H9 (cell line): ENCODE results near the gene BICD1. TPM values are rescaled to one million over a fixed set of nuclear protein-coding genes. Genes with fewer than 3 reads are reported as not detected.

Source experiments
- DNase-seq: peaks from one replicate; pipeline ENCODE4 v3.0.0-alpha.2; 2017
- H2AFZ ChIP-seq: one replicate; pipeline ENCODE4 v1.6.1; 2013; ENCODE audit warnings: mild to moderate bottlenecking, low read length, control low read depth, moderate library complexity
- H2AK5ac ChIP-seq: 2 replicates; pipeline ENCODE4 v1.6.1; 2013; ENCODE audit warnings: low read length, control low read depth, mixed read lengths; ENCODE audit not compliant: insufficient read length
- H2BK120ac ChIP-seq: one replicate; pipeline ENCODE4 v1.6.1; 2013; ENCODE audit warnings: low read depth, mild to moderate bottlenecking, low read length, control low read depth, inconsistent platforms; ENCODE audit not compliant: poor library complexity, severe bottlenecking
- H2BK12ac ChIP-seq: 2 replicates; pipeline ENCODE4 v1.6.1; 2013; ENCODE audit warnings: low read length, control low read depth, mixed read lengths, low read depth; ENCODE audit not compliant: insufficient read length
- H2BK15ac ChIP-seq: 2 replicates; pipeline ENCODE4 v1.6.1; 2013; ENCODE audit warnings: low read depth, low read length, control low read depth
- H2BK20ac ChIP-seq: one replicate; pipeline ENCODE4 v1.6.1; 2013; ENCODE audit warnings: low read depth, mild to moderate bottlenecking, low read length, control low read depth, inconsistent platforms; ENCODE audit not compliant: poor library complexity, severe bottlenecking
- H2BK5ac ChIP-seq: 2 replicates; pipeline ENCODE4 v1.6.1; 2013; ENCODE audit warnings: low read length, control low read depth, mixed read lengths; ENCODE audit not compliant: insufficient read length
- H3K14ac ChIP-seq: 2 replicates; pipeline ENCODE4 v1.6.1; 2013; ENCODE audit warnings: low read length, control low read depth; ENCODE audit not compliant: insufficient read depth
- H3K18ac ChIP-seq: 2 replicates; pipeline ENCODE4 v1.6.1; 2013; ENCODE audit warnings: low read depth, mild to moderate bottlenecking, mixed read lengths, low read length, control low read depth; ENCODE audit not compliant: insufficient read length
- H3K23ac ChIP-seq: 2 replicates; pipeline ENCODE4 v1.6.1; 2013; ENCODE audit warnings: low read length, control low read depth, mixed read lengths, low read depth; ENCODE audit not compliant: insufficient read length
- H3K23me2 ChIP-seq: 2 replicates; pipeline ENCODE4 v1.6.1; 2013; ENCODE audit warnings: low read depth, mild to moderate bottlenecking, mixed read lengths, low read length, control low read depth; ENCODE audit not compliant: insufficient read length, poor library complexity, severe bottlenecking
- H3K27ac ChIP-seq: 2 replicates; pipeline ENCODE4 v1.5.1; 2013; ENCODE audit warnings: low read length, control low read depth, mixed read lengths, low read depth; ENCODE audit not compliant: insufficient read length
- H3K27me3 ChIP-seq: 2 replicates; pipeline ENCODE4 v1.6.1; 2013; ENCODE audit warnings: low read length, control low read depth, inconsistent platforms; ENCODE audit not compliant: insufficient read depth
- H3K4ac ChIP-seq: 2 replicates; pipeline ENCODE4 v1.6.1; 2013; ENCODE audit warnings: low read depth, mild to moderate bottlenecking, control low read depth, inconsistent platforms, low read length, moderate library complexity
- H3K4me1 ChIP-seq: 2 replicates; pipeline ENCODE4 v1.6.1; 2013; ENCODE audit warnings: low read length, control low read depth, inconsistent platforms; ENCODE audit not compliant: insufficient read depth
- H3K4me2 ChIP-seq: 2 replicates; pipeline ENCODE4 v1.6.1; 2013; ENCODE audit warnings: low read length, control low read depth, mixed read lengths; ENCODE audit not compliant: insufficient read length, insufficient read depth
- H3K56ac ChIP-seq: 2 replicates; pipeline ENCODE4 v1.6.1; 2013; ENCODE audit warnings: low read depth, mild to moderate bottlenecking, mixed read lengths, low read length, control low read depth; ENCODE audit not compliant: insufficient read length
- H3K79me1 ChIP-seq: 2 replicates; pipeline ENCODE4 v1.6.1; 2013; ENCODE audit warnings: low read depth, mild to moderate bottlenecking, moderate library complexity, low read length, control low read depth, inconsistent platforms; ENCODE audit not compliant: insufficient read depth, poor library complexity, severe bottlenecking
- H3K79me2 ChIP-seq: 2 replicates; pipeline ENCODE4 v1.6.1; 2013; ENCODE audit warnings: low read length, control low read depth, inconsistent platforms; ENCODE audit not compliant: insufficient read depth
- H3K9ac ChIP-seq: 2 replicates; pipeline ENCODE4 v1.6.1; 2013; ENCODE audit warnings: low read length, control low read depth, mixed read lengths; ENCODE audit not compliant: insufficient read length; ENCODE audit errors: extremely low read depth
- H3K9me3 ChIP-seq: one replicate; pipeline ENCODE4 v1.6.1; 2013; ENCODE audit warnings: low read depth, low read length, inconsistent platforms; ENCODE audit not compliant: control insufficient read depth
- H3T11ph ChIP-seq: one replicate; pipeline ENCODE4 v1.6.1; 2013; ENCODE audit warnings: mild to moderate bottlenecking, low read length, control low read depth, inconsistent platforms
- H4K20me1 ChIP-seq: one replicate; pipeline ENCODE4 v1.6.1; 2013; ENCODE audit not compliant: control insufficient read depth, insufficient read length, insufficient read depth
- H4K5ac ChIP-seq: 2 replicates; pipeline ENCODE4 v1.6.1; 2013; ENCODE audit warnings: low read depth, mild to moderate bottlenecking, mixed read lengths, low read length, control low read depth; ENCODE audit not compliant: insufficient read length
- H4K8ac ChIP-seq: replicated peaks from 2 replicates; pipeline ENCODE4 v1.6.1; 2013; ENCODE audit warnings: low read length, control low read depth, mixed read lengths, low read depth; ENCODE audit not compliant: insufficient read length
- H4K91ac ChIP-seq: 2 replicates; pipeline ENCODE4 v1.6.1; 2013; ENCODE audit warnings: low read depth, mild to moderate bottlenecking, moderate library complexity, mixed read lengths, low read length, control low read depth; ENCODE audit not compliant: insufficient read length
- H3K27ac Mint-ChIP-seq, 3 experiments: 2 replicates in 2 of 3; 3 replicates in 1 of 3; pipeline ENCODE4 v1.8.0; 2020 to 2021; ENCODE audit warnings: mixed read lengths in 3 of 3, mild to moderate bottlenecking in 1 of 3, moderate library complexity in 1 of 3
- H3K27me3 Mint-ChIP-seq: 2 replicates; pipeline ENCODE4 v1.8.0; 2021; ENCODE audit warnings: low read depth, mild to moderate bottlenecking, moderate library complexity, mixed read lengths
- H3K36me3 Mint-ChIP-seq, 3 experiments: 2 replicates in 2 of 3; 3 replicates in 1 of 3; pipeline ENCODE4 v1.8.0; 2020 to 2021; ENCODE audit warnings: low read depth in 3 of 3, mixed read lengths in 3 of 3; ENCODE audit not compliant: insufficient read depth in 1 of 3
- H3K4me1 Mint-ChIP-seq, 2 experiments: 2 replicates each; pipeline ENCODE4 v1.8.0; 2020; ENCODE audit warnings: mixed read lengths in 2 of 2
- H3K4me3 Mint-ChIP-seq, 2 experiments: 2 replicates in 1 of 2; 3 replicates in 1 of 2; pipeline ENCODE4 v1.8.0; 2020 to 2021; ENCODE audit warnings: mild to moderate bottlenecking in 2 of 2, mixed read lengths in 2 of 2, moderate library complexity in 1 of 2
- H3K9me3 Mint-ChIP-seq, 2 experiments: 2 replicates in 1 of 2; 3 replicates in 1 of 2; pipeline ENCODE4 v1.8.0; 2020; ENCODE audit warnings: mild to moderate bottlenecking in 2 of 2, mixed read lengths in 2 of 2, moderate library complexity in 1 of 2
- CTCF ChIP-seq: fragments of 200-600 bp; sonication (generic); conservative IDR thresholded peaks from 3 replicates; pipeline ENCODE4 v1.8.0; 2021; ENCODE audit warnings: antibody characterized with exemption, mild to moderate bottlenecking
- total RNA-seq: library from RNA; stranded (reverse); gene quantifications from 2 replicates; pipeline ENCODE4 v1.2.1, GENCODE V29; 2021

The BICD1 gene
- total RNA-seq, 1 experiment from 2014 or later: 134 TPM

GRCh38 chr12:32423559-32423958, 316.9 kb downstream of the BICD1 start:
- H3K56ac ChIP-seq: no peak overlapping the region
- H3K27me3 ChIP-seq: no peaks in the 10 kb centered on the region
- DNase-seq: no peak
- H4K20me1 ChIP-seq: no peaks in the 10 kb centered on the region
- H3K9me3 Mint-ChIP-seq: peaks cover 48 to 53% of the 10 kb centered on the region in 2 experiments
- H3K27me3 Mint-ChIP-seq: no peaks in the 10 kb centered on the region; the same call in 1 of the 2 replicates
- peaks cover 39% of the 10 kb centered on the region; the same call in 1 of the 2 replicates for H3K79me2 ChIP-seq
- no peak overlapping the region for H4K5ac ChIP-seq
- no peaks in the 10 kb centered on the region for H3K23me2 ChIP-seq
- H3K4ac ChIP-seq: no peak overlapping the region
- no peak overlapping the region for H3K27ac ChIP-seq
- H2BK12ac ChIP-seq: no peak overlapping the region
- H3K79me1 ChIP-seq: no peaks in the 10 kb centered on the region
- no peak overlapping the region for H3K4me2 ChIP-seq
- peaks cover 7% of the 10 kb centered on the region; the same call in 1 of the 2 replicates for H3K4me1 ChIP-seq
- H3K27ac Mint-ChIP-seq: no peak overlapping the region
- no peak for TF ChIP-seq CTCF
- no peak overlapping the region for H3K9ac ChIP-seq
- H3K23ac ChIP-seq: no peak overlapping the region
- no peak overlapping the region for H4K8ac ChIP-seq
- H3K4me3 Mint-ChIP-seq: no peak overlapping the region
- peaks cover 33 to 52% of the 10 kb centered on the region in 2 experiments for H3K4me1 Mint-ChIP-seq
- no peaks in the 10 kb centered on the region for H3K9me3 ChIP-seq
- no peak overlapping the region for H2BK120ac ChIP-seq
- no peak overlapping the region for H2AK5ac ChIP-seq
- H3T11ph ChIP-seq: no peak overlapping the region
- no peak overlapping the region for H2BK15ac ChIP-seq
- no peak overlapping the region for H2AFZ ChIP-seq
- H4K91ac ChIP-seq: no peak overlapping the region
- H3K36me3 Mint-ChIP-seq: peaks cover 68 to 71% (median 71%) of the 10 kb centered on the region in 3 experiments
- H3K14ac ChIP-seq: no peak overlapping the region
- no peak overlapping the region for H2BK5ac ChIP-seq
- no peak overlapping the region for H2BK20ac ChIP-seq
- no peak overlapping the region for H3K18ac ChIP-seq
